ENCODE results near the gene ULK1. TPM values are rescaled to one million over a fixed set of nuclear protein-coding genes. Genes with fewer than 3 reads are reported as not detected.

ULK1 gene
- 10 to 100 TPM; 13.3 to 15.5 TPM for total RNA-seq

- ATAC-seq: peak; percentile 87
- ChIA-PET CTCF (no interaction called here), POLR2A (no interaction called here)
- DNase-seq: peak; percentile 94
- TF ChIP-seq CTCF (IDR thresholded peaks at IDR 0.05): no peak
- Mint-ChIP-seq H3K4me3 (peak within 1 kb of the TSS; percentile 78), H3K27ac (peak within 1 kb of the TSS; percentile 71), H3K36me3 (ENCODE audit: low read depth) (no peaks in the 10 kb centered on the region), H3K4me1 (ENCODE audit: low read depth) (peaks cover 9% of the 10 kb centered on the region), H3K9me3 (no peaks in the 10 kb centered on the region), H3K27me3 (no peaks in the 10 kb centered on the region)
- intact Hi-C loops (cut with micrococcal nuclease): no loop called here
Measured at GRCh38 chr12:131894313-131894860, at the start of gene ULK1. TSS of gene ULK1 (plus strand) at chr12:131894622. CDS start at chr12:131895002, 380 bp downstream.

GRCh38 chr12:131844656-131845055 is 49.8 kb upstream of the ULK1 start:
- no peaks in the 10 kb centered on the region for H3K36me3 Mint-ChIP-seq (ENCODE audit: low read depth)
- CTCF ChIA-PET: no interaction called here
- H3K4me3 Mint-ChIP-seq: no peak overlapping the region
- DNase-seq (no peak), ATAC-seq (no peak)
- H3K4me1 Mint-ChIP-seq (ENCODE audit: low read depth): no peaks in the 10 kb centered on the region
- POLR2A ChIA-PET: no interaction called here
- no peaks in the 10 kb centered on the region for H3K27me3 Mint-ChIP-seq
- H3K27ac Mint-ChIP-seq: no peak overlapping the region
- no peak for TF ChIP-seq CTCF (IDR thresholded peaks at IDR 0.05)
- no peaks in the 10 kb centered on the region for H3K9me3 Mint-ChIP-seq
- intact Hi-C loops (cut with micrococcal nuclease): no loop called here

- no peaks in the 10 kb centered on the region for H3K36me3 Mint-ChIP-seq (ENCODE audit: low read depth)
- POLR2A ChIA-PET: no interaction called here
- intact Hi-C loops (cut with micrococcal nuclease): no loop called here
Measured at GRCh38 chr12:131845121-131845520, 49.3 kb upstream of the ULK1 start.

GRCh38 chr12:131847456-131847855 is 47.0 kb upstream of the ULK1 start:
- no peak for DNase-seq
- Mint-ChIP-seq H3K4me3 (no peak overlapping the region), H3K36me3 (ENCODE audit: low read depth) (no peaks in the 10 kb centered on the region), H3K9me3 (no peaks in the 10 kb centered on the region), H3K27ac (no peak overlapping the region), H3K27me3 (no peaks in the 10 kb centered on the region), H3K4me1 (ENCODE audit: low read depth) (no peaks in the 10 kb centered on the region)
- POLR2A ChIA-PET: no interaction called here
- no peak for TF ChIP-seq CTCF (IDR thresholded peaks at IDR 0.05)
- intact Hi-C loops (cut with micrococcal nuclease): no loop called here
- ATAC-seq: no peak
- CTCF ChIA-PET: no interaction called here

More at GRCh38 chr12:131845121-131845520, 49.3 kb upstream of the ULK1 start:
- no peaks in the 10 kb centered on the region for H3K9me3 Mint-ChIP-seq
- H3K27me3 Mint-ChIP-seq: no peaks in the 10 kb centered on the region
- no peak overlapping the region for H3K4me3 Mint-ChIP-seq
- CTCF ChIA-PET: no interaction called here
- DNase-seq: no peak
- ATAC-seq: no peak
- H3K27ac Mint-ChIP-seq: no peak overlapping the region
- no peaks in the 10 kb centered on the region for H3K4me1 Mint-ChIP-seq (ENCODE audit: low read depth)
- TF ChIP-seq CTCF (IDR thresholded peaks at IDR 0.05): no peak

GRCh38 chr12:131848753-131849152 is 45.7 kb upstream of the ULK1 start:
- no peak overlapping the region for H3K27ac Mint-ChIP-seq
- H3K9me3 Mint-ChIP-seq: no peaks in the 10 kb centered on the region
- ChIA-PET POLR2A (no interaction called here), CTCF (no interaction called here)
- no peak overlapping the region for H3K4me3 Mint-ChIP-seq
- DNase-seq (no peak), ATAC-seq (no peak)
- no peak for TF ChIP-seq CTCF (IDR thresholded peaks at IDR 0.05)
- no peaks in the 10 kb centered on the region for H3K27me3 Mint-ChIP-seq
- intact Hi-C loops (cut with micrococcal nuclease): no loop called here
- peaks cover 3% of the 10 kb centered on the region for H3K4me1 Mint-ChIP-seq (ENCODE audit: low read depth)
- H3K36me3 Mint-ChIP-seq (ENCODE audit: low read depth): no peaks in the 10 kb centered on the region

Measured in activated CD8-positive, alpha-beta T cell treated with anti-CD3 and anti-CD28 coated beads for 36 hours (primary cell).